GM21381 (cell line): ENCODE results near the gene CLECL1.
"Not testable (repeated sequence)": the region's sequence is repeated elsewhere in the genome, so short reads cannot be mapped to it uniquely, and the experiment has no call there.

Experiments
- ATAC-seq: cut with Tn5 transposase; IDR thresholded peaks from one replicate; pipeline ENCODE4 v1.9.1; 2021; ENCODE audit warnings: mild to moderate bottlenecking, moderate library complexity; ENCODE audit not compliant: unreplicated experiment

CLECL1 gene

GRCh38 chr12:9724023-9724422, 8.9 kb downstream of the CLECL1 start:
- ATAC-seq = no peak

GRCh38 chr12:9721394-9722092, 11.4 kb downstream of the CLECL1 start:
- peak; percentile 63 for ATAC-seq

GRCh38 chr12:9719790-9720189, 13.1 kb downstream of the CLECL1 start:
- ATAC-seq = no peak

- no peak for ATAC-seq
Measured at GRCh38 chr12:9718968-9719367, 13.9 kb downstream of the CLECL1 start.

- no peak for ATAC-seq
Measured at GRCh38 chr12:9717070-9717925, 15.6 kb downstream of the CLECL1 start.

- peak; percentile 69 for ATAC-seq
Measured at GRCh38 chr12:9713032-9713558, 19.8 kb downstream of the CLECL1 start.

GRCh38 chr12:9711664-9712063, 21.2 kb downstream of the CLECL1 start:
- no peak for ATAC-seq

GRCh38 chr12:9710584-9711375, 22.1 kb downstream of the CLECL1 start:
- ATAC-seq = no peak

GRCh38 chr12:9708853-9709252, 24.0 kb downstream of the CLECL1 start:
- no peak for ATAC-seq

- ATAC-seq = no peak
Measured at GRCh38 chr12:9707864-9708808, 24.8 kb downstream of the CLECL1 start.

GRCh38 chr12:9707356-9707755, 25.5 kb downstream of the CLECL1 start:
- no peak for ATAC-seq

- ATAC-seq = no peak
Measured at GRCh38 chr12:9706086-9706685, 26.7 kb downstream of the CLECL1 start.

- not testable (repeated sequence) for ATAC-seq
Measured at GRCh38 chr12:9704561-9704960, 28.3 kb downstream of the CLECL1 start.

- ATAC-seq = no peak
Measured at GRCh38 chr12:9702255-9702654, 30.6 kb downstream of the CLECL1 start.

- ATAC-seq = no peak
Measured at GRCh38 chr12:9701380-9702154, 31.3 kb downstream of the CLECL1 start.

- no peak for ATAC-seq
Measured at GRCh38 chr12:9700606-9700956, 32.3 kb downstream of the CLECL1 start.

- ATAC-seq = no peak
Measured at GRCh38 chr12:9699898-9700605, 32.8 kb downstream of the CLECL1 start.

- no peak for ATAC-seq
Measured at GRCh38 chr12:9699269-9699897, 33.5 kb downstream of the CLECL1 start.
